GM23338 (cell line): ENCODE results near the gene SLC2A2. TPM values are rescaled to one million over a fixed set of nuclear protein-coding genes. Genes with fewer than 3 reads are reported as not detected.

Source experiments
- ATAC-seq: fragments of 200-7000 bp; cut with Tn5 transposase; 3 replicates; pipeline ENCODE4 v1.9.1; 2020
- DNase-seq: peaks from one replicate; pipeline ENCODE4 v3.0.0-alpha.2; 2015; ENCODE audit warnings: low spot score
- H2AFZ ChIP-seq: fragments of 200-600 bp; sonication (generic); 2 replicates; pipeline ENCODE4 v1.8.0; 2016; ENCODE audit warnings: antibody characterized with exemption, mild to moderate bottlenecking, moderate library complexity
- H3F3A ChIP-seq: fragments of 200-600 bp; sonication (generic); replicated peaks from 2 replicates; pipeline ENCODE4 v1.8.0; 2017; ENCODE audit warnings: antibody characterized with exemption, mixed run types, low read depth
- H3K27ac ChIP-seq: fragments of 200-600 bp; sonication (generic); 2 replicates; pipeline ENCODE4 v1.6.1; 2016; ENCODE audit warnings: low read depth
- H3K27me3 ChIP-seq: fragments of 200-600 bp; sonication (generic); 2 replicates; pipeline ENCODE4 v1.8.0; 2016; ENCODE audit warnings: mild to moderate bottlenecking, mixed run types, moderate library complexity; ENCODE audit not compliant: insufficient read depth
- H3K36me3 ChIP-seq: fragments of 200-600 bp; sonication (generic); 2 replicates; pipeline ENCODE4 v1.8.0; 2016; ENCODE audit warnings: mild to moderate bottlenecking; ENCODE audit not compliant: insufficient read depth
- H3K4me1 ChIP-seq: fragments of 200-600 bp; sonication (generic); 2 replicates; pipeline ENCODE4 v1.8.0; 2016; ENCODE audit warnings: mild to moderate bottlenecking, moderate library complexity; ENCODE audit not compliant: insufficient read depth
- H3K4me2 ChIP-seq: fragments of 200-600 bp; sonication (generic); 2 replicates; pipeline ENCODE4 v1.7.1; 2017; ENCODE audit warnings: mixed run types
- H3K4me3 ChIP-seq: fragments of 200-600 bp; sonication (generic); 2 replicates; pipeline ENCODE4 v1.6.1; 2016; ENCODE audit warnings: mixed run types
- H3K79me2 ChIP-seq: fragments of 200-600 bp; sonication (generic); replicated peaks from 2 replicates; pipeline ENCODE4 v1.8.0; 2017; ENCODE audit warnings: mild to moderate bottlenecking; ENCODE audit not compliant: insufficient read depth
- H3K9me2 ChIP-seq: fragments of 200-600 bp; sonication (generic); 2 replicates; pipeline ENCODE4 v1.8.0; 2017; ENCODE audit not compliant: insufficient read depth
- H4K20me1 ChIP-seq: fragments of 200-600 bp; sonication (generic); replicated peaks from 2 replicates; pipeline ENCODE4 v1.8.0; 2017; ENCODE audit warnings: mild to moderate bottlenecking; ENCODE audit not compliant: insufficient read depth
- H3K27ac Mint-ChIP-seq: 2 replicates; pipeline ENCODE4 v1.8.0; 2020; ENCODE audit warnings: inconsistent platforms, mild to moderate bottlenecking, moderate library complexity, mixed read lengths
- H3K27me3 Mint-ChIP-seq: 3 replicates; pipeline ENCODE4 v1.8.0; 2022; ENCODE audit warnings: low read depth, mild to moderate bottlenecking, moderate library complexity, mixed read lengths, inconsistent platforms; ENCODE audit not compliant: insufficient read depth, poor library complexity
- H3K36me3 Mint-ChIP-seq: 3 replicates; pipeline ENCODE4 v1.8.0; 2021; ENCODE audit warnings: low read depth, mild to moderate bottlenecking, inconsistent platforms, moderate library complexity, mixed read lengths
- H3K4me1 Mint-ChIP-seq: 3 replicates; pipeline ENCODE4 v1.8.0; 2020; ENCODE audit warnings: mild to moderate bottlenecking, inconsistent platforms, mixed read lengths
- H3K4me3 Mint-ChIP-seq: 3 replicates; pipeline ENCODE4 v1.8.0; 2021; ENCODE audit warnings: moderate library complexity, mild to moderate bottlenecking, inconsistent platforms, mixed read lengths
- H3K9me3 Mint-ChIP-seq: 3 replicates; pipeline ENCODE4 v1.8.0; 2020; ENCODE audit warnings: moderate library complexity, mild to moderate bottlenecking, inconsistent platforms, mixed read lengths
- CREB1 ChIP-seq: fragments of 250-450 bp; sonication (Bioruptor Pico); IDR thresholded peaks from 2 replicates; pipeline ENCODE4 v1.5.0; 2020; ENCODE audit warnings: low read depth, mild to moderate bottlenecking, moderate library complexity
- POLR2AphosphoS5 ChIP-seq: IDR thresholded peaks from 2 replicates; pipeline ENCODE4 v1.6.1; 2016; ENCODE audit warnings: antibody characterized with exemption, low read depth
- STAT1 ChIP-seq: IDR thresholded peaks from one replicate; pipeline ENCODE4 v1.6.1; 2016; ENCODE audit warnings: antibody characterized with exemption; ENCODE audit not compliant: unreplicated experiment
- ZNF331 ChIP-seq: fragments of 250-450 bp; sonication (Bioruptor Pico); IDR thresholded peaks from 2 replicates; pipeline ENCODE4 v1.5.0; 2020; ENCODE audit warnings: low read depth, mild to moderate bottlenecking, moderate library complexity
- polyA plus RNA-seq: library from polyadenylated mRNA; unstranded; fragments of >200 nt; fragmentation: Nextera tagmentation; extraction: Ambion mirVana; gene quantifications from 2 replicates; pipeline ENCODE4 v1.2.1, GENCODE V29; 2016
- total RNA-seq: library from RNA; depleted of rRNA; stranded (reverse); fragments of >200 nt; shearing (Covaris generic); gene quantifications from 2 replicates; pipeline ENCODE4 v1.2.3, GENCODE V29; 2014
- TF ChIP-seq, protein P1 (sequence below): IDR thresholded peaks from one replicate; pipeline ENCODE4 v1.6.1; 2018; ENCODE audit warnings: antibody characterized with exemption; ENCODE audit not compliant: unreplicated experiment
- TF ChIP-seq, protein P2 (sequence below): IDR thresholded peaks from 2 replicates; pipeline ENCODE4 v1.6.1; 2016; ENCODE audit warnings: antibody characterized with exemption
- TF ChIP-seq, protein P3 (sequence below): fragments of 250-450 bp; sonication (Bioruptor Pico); IDR thresholded peaks from 2 replicates; pipeline ENCODE4 v1.5.0; 2020; ENCODE audit warnings: mild to moderate bottlenecking, moderate library complexity
- TF ChIP-seq, protein P4 (sequence below), 2 experiments: fragments of 200-600 bp in 1 of 2; sonication (generic) in 1 of 2; conservative IDR thresholded peaks; 2 replicates each; pipeline versions ENCODE4 v1.5.1 to v1.6.1; 2016 to 2017; ENCODE audit warnings: antibody characterized with exemption in 2 of 2, low read depth in 2 of 2, mild to moderate bottlenecking in 2 of 2, moderate library complexity in 1 of 2

The SLC2A2 gene
- total and polyA plus RNA-seq, 2 experiments from 2014 or later: not detected

DNA sequence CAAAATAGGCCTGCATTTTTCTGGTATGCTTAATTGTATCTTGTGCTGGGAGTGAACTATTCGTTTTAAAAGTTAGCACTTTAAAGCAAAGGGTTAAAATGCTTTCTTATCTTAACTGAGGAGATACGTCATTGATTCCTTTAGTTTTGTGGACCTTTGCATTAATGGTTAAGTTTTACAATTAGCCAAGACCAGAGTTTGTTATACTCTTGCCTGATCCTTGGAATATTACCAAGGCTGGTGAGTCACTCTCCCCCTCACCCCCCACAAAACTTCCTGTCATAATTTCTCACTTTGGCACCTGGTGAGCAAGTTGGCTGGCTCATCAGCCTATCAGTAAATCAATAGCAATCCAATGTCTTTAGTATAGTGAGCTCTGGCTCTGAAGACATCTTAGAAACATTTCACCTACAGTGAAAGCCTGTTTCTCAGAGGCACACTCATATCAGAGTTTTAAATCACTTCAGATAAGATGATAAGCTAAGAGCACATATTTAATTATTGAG, 26.7 kb downstream of the SLC2A2 start (continued):
- TF ChIP-seq, protein P1, sequence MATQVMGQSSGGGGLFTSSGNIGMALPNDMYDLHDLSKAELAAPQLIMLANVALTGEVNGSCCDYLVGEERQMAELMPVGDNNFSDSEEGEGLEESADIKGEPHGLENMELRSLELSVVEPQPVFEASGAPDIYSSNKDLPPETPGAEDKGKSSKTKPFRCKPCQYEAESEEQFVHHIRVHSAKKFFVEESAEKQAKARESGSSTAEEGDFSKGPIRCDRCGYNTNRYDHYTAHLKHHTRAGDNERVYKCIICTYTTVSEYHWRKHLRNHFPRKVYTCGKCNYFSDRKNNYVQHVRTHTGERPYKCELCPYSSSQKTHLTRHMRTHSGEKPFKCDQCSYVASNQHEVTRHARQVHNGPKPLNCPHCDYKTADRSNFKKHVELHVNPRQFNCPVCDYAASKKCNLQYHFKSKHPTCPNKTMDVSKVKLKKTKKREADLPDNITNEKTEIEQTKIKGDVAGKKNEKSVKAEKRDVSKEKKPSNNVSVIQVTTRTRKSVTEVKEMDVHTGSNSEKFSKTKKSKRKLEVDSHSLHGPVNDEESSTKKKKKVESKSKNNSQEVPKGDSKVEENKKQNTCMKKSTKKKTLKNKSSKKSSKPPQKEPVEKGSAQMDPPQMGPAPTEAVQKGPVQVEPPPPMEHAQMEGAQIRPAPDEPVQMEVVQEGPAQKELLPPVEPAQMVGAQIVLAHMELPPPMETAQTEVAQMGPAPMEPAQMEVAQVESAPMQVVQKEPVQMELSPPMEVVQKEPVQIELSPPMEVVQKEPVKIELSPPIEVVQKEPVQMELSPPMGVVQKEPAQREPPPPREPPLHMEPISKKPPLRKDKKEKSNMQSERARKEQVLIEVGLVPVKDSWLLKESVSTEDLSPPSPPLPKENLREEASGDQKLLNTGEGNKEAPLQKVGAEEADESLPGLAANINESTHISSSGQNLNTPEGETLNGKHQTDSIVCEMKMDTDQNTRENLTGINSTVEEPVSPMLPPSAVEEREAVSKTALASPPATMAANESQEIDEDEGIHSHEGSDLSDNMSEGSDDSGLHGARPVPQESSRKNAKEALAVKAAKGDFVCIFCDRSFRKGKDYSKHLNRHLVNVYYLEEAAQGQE: no peak
- no peak for TF ChIP-seq CREB1 (CRISPR knock-in tag)
- no peak for TF ChIP-seq ZNF331 (CRISPR knock-in tag)
- no peak for TF ChIP-seq STAT1

DNA sequence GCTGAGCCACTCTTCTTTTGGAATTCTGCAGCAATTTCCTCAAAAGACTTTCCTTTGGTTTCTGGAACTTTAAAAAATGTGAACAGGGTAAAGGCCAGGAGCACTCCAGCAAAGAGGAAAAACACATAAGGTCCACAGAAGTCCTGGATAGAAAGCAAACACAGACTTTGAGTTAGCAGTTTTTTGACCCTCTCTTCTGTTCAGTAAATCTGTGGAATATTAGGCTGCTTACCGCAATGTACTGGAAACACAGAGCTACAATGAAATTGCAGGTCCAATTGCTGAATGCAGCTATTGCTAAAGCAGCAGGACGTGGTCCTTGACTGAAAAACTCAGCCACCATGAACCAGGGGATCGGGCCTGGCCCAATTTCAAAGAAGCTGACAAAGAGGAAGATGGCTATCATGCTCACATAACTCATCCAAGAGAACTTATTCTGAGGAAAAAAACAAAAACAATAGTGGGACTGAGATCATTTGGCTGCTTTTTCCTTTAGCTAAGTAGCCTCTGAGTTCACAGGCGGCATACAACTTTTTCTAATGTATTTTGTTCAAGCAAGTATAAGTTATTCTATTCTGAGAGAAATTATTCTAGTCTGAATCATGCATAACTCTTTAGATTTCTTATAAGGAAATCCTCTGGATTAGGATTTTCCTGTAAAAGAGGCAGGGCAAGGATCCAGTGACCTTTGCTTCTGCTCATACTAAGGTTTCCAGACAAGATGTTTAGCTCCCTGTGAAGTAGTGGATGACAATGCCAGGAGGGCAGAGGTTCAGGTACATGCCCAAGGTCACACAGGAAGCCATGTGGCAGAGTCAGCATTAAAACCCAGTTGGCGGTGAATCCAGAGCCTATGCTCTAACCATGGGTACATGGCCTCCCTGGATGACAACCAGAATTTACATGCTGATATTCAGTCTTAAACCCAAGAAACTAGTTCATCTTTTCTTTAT, 28.3 kb downstream of the SLC2A2 start:
- H3K27ac Mint-ChIP-seq: no peak overlapping the region
- Histone ChIP-seq H2AFZ (peak overlapping the region; percentile 44; the same call in 1 of the 2 replicates), H3K27ac (no peak overlapping the region)

More for the DNA sequence above, 28.3 kb downstream of the SLC2A2 start:
- no peak overlapping the region for H3K4me3 Mint-ChIP-seq
- Histone ChIP-seq H3K9me2 (no peaks in the 10 kb centered on the region), H4K20me1 (no peaks in the 10 kb centered on the region), H3K4me1 (no peaks in the 10 kb centered on the region), H3K79me2 (no peaks in the 10 kb centered on the region), H3K27me3 (no peaks in the 10 kb centered on the region), H3F3A (no peaks in the 10 kb centered on the region), H3K4me2 (no peak overlapping the region), H3K36me3 (no peaks in the 10 kb centered on the region), H3K4me3 (no peak overlapping the region)
- no peaks in the 10 kb centered on the region for H3K36me3 Mint-ChIP-seq
- DNase-seq (no peak), ATAC-seq (no peak)
- no peaks in the 10 kb centered on the region for H3K27me3 Mint-ChIP-seq
- no peaks in the 10 kb centered on the region for H3K4me1 Mint-ChIP-seq
- no peaks in the 10 kb centered on the region for H3K9me3 Mint-ChIP-seq
- TF ChIP-seq, protein P2, sequence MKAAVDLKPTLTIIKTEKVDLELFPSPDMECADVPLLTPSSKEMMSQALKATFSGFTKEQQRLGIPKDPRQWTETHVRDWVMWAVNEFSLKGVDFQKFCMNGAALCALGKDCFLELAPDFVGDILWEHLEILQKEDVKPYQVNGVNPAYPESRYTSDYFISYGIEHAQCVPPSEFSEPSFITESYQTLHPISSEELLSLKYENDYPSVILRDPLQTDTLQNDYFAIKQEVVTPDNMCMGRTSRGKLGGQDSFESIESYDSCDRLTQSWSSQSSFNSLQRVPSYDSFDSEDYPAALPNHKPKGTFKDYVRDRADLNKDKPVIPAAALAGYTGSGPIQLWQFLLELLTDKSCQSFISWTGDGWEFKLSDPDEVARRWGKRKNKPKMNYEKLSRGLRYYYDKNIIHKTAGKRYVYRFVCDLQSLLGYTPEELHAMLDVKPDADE: no peak
- TF ChIP-seq ZNF331 (CRISPR knock-in tag) (no peak), POLR2AphosphoS5 (no peak)
- TF ChIP-seq, protein P3, sequence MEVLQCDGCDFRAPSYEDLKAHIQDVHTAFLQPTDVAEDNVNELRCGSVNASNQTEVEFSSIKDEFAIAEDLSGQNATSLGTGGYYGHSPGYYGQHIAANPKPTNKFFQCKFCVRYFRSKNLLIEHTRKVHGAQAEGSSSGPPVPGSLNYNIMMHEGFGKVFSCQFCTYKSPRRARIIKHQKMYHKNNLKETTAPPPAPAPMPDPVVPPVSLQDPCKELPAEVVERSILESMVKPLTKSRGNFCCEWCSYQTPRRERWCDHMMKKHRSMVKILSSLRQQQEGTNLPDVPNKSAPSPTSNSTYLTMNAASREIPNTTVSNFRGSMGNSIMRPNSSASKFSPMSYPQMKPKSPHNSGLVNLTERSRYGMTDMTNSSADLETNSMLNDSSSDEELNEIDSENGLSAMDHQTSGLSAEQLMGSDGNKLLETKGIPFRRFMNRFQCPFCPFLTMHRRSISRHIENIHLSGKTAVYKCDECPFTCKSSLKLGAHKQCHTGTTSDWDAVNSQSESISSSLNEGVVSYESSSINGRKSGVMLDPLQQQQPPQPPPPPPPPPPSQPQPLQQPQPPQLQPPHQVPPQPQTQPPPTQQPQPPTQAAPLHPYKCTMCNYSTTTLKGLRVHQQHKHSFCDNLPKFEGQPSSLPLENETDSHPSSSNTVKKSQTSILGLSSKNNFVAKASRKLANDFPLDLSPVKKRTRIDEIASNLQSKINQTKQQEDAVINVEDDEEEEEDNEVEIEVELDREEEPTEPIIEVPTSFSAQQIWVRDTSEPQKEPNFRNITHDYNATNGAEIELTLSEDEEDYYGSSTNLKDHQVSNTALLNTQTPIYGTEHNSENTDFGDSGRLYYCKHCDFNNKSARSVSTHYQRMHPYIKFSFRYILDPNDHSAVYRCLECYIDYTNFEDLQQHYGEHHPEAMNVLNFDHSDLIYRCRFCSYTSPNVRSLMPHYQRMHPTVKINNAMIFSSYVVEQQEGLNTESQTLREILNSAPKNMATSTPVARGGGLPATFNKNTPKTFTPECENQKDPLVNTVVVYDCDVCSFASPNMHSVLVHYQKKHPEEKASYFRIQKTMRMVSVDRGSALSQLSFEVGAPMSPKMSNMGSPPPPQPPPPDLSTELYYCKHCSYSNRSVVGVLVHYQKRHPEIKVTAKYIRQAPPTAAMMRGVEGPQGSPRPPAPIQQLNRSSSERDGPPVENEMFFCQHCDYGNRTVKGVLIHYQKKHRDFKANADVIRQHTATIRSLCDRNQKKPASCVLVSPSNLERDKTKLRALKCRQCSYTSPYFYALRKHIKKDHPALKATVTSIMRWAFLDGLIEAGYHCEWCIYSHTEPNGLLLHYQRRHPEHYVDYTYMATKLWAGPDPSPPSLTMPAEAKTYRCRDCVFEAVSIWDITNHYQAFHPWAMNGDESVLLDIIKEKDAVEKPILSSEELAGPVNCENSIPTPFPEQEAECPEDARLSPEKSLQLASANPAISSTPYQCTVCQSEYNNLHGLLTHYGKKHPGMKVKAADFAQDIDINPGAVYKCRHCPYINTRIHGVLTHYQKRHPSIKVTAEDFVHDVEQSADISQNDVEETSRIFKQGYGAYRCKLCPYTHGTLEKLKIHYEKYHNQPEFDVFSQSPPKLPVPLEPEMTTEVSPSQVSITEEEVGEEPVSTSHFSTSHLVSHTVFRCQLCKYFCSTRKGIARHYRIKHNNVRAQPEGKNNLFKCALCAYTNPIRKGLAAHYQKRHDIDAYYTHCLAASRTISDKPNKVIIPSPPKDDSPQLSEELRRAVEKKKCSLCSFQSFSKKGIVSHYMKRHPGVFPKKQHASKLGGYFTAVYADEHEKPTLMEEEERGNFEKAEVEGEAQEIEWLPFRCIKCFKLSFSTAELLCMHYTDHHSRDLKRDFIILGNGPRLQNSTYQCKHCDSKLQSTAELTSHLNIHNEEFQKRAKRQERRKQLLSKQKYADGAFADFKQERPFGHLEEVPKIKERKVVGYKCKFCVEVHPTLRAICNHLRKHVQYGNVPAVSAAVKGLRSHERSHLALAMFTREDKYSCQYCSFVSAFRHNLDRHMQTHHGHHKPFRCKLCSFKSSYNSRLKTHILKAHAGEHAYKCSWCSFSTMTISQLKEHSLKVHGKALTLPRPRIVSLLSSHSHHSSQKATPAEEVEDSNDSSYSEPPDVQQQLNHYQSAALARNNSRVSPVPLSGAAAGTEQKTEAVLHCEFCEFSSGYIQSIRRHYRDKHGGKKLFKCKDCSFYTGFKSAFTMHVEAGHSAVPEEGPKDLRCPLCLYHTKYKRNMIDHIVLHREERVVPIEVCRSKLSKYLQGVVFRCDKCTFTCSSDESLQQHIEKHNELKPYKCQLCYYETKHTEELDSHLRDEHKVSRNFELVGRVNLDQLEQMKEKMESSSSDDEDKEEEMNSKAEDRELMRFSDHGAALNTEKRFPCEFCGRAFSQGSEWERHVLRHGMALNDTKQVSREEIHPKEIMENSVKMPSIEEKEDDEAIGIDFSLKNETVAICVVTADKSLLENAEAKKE (CRISPR knock-in tag): no peak
- TF ChIP-seq, protein P4, sequence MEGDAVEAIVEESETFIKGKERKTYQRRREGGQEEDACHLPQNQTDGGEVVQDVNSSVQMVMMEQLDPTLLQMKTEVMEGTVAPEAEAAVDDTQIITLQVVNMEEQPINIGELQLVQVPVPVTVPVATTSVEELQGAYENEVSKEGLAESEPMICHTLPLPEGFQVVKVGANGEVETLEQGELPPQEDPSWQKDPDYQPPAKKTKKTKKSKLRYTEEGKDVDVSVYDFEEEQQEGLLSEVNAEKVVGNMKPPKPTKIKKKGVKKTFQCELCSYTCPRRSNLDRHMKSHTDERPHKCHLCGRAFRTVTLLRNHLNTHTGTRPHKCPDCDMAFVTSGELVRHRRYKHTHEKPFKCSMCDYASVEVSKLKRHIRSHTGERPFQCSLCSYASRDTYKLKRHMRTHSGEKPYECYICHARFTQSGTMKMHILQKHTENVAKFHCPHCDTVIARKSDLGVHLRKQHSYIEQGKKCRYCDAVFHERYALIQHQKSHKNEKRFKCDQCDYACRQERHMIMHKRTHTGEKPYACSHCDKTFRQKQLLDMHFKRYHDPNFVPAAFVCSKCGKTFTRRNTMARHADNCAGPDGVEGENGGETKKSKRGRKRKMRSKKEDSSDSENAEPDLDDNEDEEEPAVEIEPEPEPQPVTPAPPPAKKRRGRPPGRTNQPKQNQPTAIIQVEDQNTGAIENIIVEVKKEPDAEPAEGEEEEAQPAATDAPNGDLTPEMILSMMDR (conservative IDR thresholded peaks at IDR 0.05; ENCODE audit: low read depth in 2 of 2): no peak
